HG03095 (cell line): ENCODE measurements around the gene USP13.
"Not testable (repeated sequence)": the region's sequence is repeated elsewhere in the genome, so short reads cannot be mapped to it uniquely, and the experiment has no call there.

ENCODE experiments used
- ATAC-seq: cut with Tn5 transposase; IDR thresholded peaks from one replicate; pipeline ENCODE4 v1.9.1; 2021; ENCODE audit warnings: moderate library complexity; ENCODE audit not compliant: unreplicated experiment

Gene USP13

GRCh38 chr3:179782841-179783240 is 130.0 kb downstream of the USP13 start:
- not testable (repeated sequence) for ATAC-seq

DNA sequence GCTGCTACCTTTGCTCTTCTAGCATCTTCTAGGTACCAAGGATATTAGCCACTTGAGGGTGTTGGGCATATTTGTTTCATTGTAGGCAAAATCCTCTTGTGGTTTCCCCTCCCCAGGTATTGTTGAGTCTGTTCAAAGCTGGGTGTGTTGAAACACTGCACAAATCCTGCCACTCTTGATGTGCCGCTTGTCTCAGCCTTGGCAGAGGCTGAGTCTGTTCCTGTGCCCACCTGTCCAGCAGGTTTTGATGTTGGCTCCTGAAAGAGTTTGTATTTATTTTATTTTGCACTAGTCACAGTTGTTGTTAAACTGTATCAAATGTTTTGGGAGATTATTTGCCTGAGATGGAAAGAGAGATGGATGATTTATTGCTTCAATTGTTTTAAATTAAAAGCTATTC is 136.2 kb downstream of the USP13 start:
- ATAC-seq: no peak

- no peak for ATAC-seq
These were observed 139.0 kb downstream of the USP13 start for GRCh38 chr3:179791793-179792192.

GRCh38 chr3:179794355-179794754 is 141.5 kb downstream of the USP13 start:
- ATAC-seq: no peak

DNA sequence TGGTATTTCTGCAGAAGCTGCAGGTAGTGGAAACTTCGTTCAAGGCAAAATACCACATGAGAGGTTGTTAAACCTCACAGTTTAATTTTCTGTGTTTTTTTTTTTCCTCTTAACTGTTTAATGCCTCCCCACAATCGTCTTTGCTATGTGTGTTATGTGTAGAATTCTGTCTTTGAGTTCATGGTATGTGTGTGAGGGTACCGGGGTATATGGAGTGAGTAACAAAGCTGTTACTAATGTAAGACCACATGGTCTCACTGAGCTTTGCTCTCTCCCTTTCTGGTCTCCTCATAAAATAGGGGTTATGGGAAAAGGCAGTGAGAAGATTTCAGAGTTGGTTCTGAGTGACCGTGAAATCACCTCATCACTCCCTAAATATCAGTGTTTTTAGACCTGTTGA is 143.6 kb downstream of the USP13 start:
- ATAC-seq: no peak

DNA sequence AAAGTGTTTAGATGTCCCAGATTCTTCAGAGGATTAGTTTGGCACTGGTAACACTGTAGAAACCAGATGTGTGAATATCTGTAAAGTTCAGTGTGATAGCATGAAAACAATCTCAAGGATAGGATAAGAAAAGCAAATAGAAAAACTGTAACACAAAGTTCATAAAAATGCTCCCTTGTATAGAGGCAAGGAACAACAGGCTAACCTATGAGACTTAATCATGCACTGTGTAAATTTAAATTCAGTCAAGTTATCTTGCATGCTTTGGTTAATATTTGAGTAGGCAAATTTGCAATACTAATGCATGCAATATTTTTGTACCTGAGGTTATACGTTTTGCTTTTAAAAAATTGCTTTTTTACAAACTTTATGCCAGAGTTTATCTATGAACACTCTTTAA is 144.4 kb downstream of the USP13 start:
- ATAC-seq: no peak

DNA sequence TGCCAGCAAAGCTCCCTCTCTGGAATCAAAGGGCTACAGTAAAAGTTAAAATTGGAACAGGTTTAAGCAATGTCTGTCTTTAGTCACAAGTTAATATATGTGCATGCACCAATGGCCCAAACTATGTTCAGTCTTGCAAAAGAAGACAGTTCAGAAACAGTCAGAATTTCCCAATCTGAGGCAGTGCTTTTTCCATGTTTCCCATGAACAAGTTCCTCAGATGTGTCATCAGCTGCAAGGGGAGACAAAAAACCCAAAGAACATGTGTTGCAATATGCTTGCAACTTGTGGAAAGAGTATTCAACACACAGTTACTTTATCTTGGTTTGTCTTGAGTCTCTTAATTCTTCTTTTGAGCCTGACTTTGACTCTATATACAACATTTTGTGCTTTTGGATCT is 148.4 kb downstream of the USP13 start:
- no peak for ATAC-seq

- ATAC-seq: no peak
These were observed 149.0 kb downstream of the USP13 start for GRCh38 chr3:179801856-179802255.

GRCh38 chr3:179806177-179806576 is 153.3 kb downstream of the USP13 start:
- no peak for ATAC-seq

DNA sequence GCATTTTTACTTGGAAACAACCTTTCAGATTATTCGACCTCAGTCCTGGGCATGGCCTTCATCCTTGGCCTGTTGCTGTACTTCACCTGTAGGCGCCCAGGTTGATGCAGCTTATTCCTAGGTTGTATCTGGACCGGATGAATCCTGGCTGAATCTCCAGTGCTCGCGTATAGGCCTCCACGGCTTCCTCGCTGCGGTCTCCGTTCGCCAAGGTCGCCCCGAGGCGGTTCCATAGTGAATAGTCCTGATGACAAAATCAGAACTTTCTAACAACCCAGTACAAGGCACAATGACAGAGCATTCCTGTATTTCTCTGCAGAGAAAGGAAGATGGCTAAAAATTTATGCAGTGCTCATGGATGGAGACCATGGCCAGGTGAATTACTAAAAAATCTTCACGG is 154.7 kb downstream of the USP13 start:
- no peak for ATAC-seq

DNA sequence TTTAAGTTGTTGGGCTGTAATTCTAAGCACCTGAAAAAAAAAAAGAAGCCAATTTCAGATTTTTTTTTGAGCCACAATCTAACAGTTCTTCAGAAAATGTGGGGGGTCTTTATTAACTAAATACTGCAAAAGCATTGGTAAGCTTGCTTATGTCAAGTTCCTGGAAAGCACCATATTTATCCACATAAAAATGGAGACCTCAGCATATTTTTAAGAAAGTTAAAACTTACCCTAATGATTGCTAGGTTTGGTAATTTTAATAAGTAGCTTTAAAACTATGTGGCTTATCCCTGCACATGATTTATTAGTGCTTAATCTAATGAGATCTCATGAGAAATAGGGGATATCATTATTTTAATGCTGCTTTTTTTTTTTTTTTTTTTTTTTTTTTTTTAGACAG is 156.8 kb downstream of the USP13 start:
- ATAC-seq: no peak

- ATAC-seq: peak; percentile 84
These were observed 158.7 kb downstream of the USP13 start for GRCh38 chr3:179811321-179812095.

- ATAC-seq: no peak
These were observed 159.2 kb downstream of the USP13 start for GRCh38 chr3:179812096-179812382.

GRCh38 chr3:179819379-179819778 is 166.5 kb downstream of the USP13 start:
- no peak for ATAC-seq

GRCh38 chr3:179822296-179822695 is 169.5 kb downstream of the USP13 start:
- ATAC-seq: no peak

DNA sequence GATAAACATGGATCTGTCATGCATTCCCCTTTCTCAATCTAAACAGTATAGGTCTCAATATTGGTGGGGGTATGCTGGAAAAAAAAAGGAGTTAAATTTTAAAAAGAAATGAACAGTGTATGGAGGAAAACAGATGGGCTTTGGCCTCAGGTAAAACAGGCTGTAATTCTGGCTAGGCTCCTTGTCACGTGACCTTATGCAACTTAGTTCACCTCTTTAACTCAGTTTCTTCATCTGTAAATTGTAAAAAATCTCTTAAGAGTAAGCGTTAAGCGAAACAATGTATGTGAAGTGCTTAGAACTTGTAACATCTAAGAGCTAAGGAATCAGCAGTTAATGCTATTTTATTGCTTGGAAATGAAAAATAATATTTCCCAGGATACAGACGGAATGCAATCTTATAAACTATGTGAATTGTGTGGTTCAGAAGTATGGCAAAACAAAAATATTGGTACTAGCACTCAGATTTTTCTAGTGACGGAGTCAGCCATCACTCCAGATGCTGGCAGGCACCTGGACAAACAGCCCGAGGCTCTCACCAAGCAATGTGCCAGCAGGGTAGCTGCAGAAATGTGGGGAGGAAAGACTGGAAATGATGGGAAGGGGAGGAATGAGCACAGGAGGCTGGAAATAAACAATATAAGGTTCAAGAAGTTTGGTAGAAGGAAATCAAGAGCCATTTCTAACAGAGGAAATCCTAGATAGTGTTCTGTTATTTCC is 172.8 kb downstream of the USP13 start:
- no peak for ATAC-seq

DNA sequence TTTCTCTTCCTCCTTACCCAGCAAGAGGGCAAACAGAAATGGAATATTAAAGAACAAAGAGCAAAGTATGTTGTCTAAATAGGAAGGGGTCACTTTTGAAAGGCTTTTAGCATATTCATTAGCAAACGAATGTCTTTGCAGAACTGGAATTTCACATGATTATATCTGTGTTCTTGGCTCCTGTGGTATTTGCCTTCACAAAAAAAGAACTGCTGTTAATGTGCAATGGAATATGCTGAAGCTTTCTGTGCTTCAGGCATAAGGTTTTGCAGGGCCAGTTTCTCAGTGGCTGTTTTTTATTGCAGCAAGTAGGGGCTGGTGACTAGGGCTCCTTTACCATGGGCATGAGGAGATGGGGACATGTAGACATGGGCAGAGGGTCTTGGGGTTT is 173.4 kb downstream of the USP13 start:
- ATAC-seq: no peak

DNA sequence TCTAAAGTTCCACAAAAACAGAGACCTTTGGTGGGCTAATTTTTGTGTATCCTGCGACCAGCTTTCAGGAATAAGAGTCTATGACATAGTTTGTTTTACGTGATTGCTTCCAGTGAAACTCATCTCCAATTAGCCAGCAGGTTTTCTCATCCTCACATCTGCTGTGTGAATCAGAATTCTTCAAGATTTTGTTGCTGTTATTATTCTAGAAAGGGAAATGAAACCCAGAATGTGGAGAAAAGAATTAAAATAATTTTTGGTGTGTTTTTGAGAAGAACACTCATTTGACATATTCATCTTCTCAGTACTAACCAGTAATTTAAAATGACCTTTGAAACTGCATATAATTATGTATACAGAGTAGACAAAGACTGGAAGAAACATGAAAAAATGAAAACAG is 175.9 kb downstream of the USP13 start:
- no peak for ATAC-seq

GRCh38 chr3:179829401-179829800 is 176.6 kb downstream of the USP13 start:
- ATAC-seq: no peak

DNA sequence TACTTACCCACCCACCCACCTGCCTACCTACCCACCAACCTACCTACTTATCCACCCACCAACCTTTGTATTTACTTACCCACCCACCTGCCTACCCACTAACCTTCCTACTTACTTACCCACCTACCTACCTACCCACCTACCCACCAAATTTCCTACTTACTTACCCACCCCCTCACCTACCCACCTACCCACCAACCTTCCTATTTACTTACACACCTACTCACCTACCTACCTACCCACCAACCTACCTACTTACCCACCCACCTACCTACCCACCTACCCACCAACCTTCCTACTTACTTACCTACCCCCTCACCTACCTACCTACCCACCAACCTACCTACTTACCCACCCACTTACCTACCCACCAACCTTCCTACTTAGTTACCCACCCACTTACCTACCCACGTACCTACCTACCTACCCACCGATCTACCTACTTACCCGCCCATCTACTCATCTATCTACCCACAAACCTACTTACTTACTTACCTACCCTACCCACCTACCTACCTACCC is 179.6 kb downstream of the USP13 start:
- no peak for ATAC-seq

DNA sequence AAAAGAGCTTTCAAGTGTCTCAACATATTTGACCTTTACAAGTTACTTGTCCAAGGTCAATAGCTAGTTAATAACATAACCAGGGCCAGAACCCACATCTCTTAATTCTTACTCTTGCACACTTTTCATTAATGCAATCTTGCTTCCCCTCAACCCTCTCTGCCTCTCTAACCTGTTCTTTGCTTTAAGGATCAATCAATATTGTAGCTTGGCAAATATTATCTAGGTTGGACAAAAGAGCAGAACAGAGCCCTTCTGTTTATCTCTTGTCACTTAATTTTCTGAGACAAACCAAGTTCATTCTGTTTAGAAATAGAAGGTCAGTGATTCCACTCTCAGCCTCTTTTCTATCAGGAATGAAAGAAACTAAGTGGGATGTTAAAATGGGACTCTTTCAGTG is 180.5 kb downstream of the USP13 start:
- ATAC-seq: no peak

GRCh38 chr3:179837374-179837773 is 184.5 kb downstream of the USP13 start:
- ATAC-seq: no peak
